DOHH2 (cell line): ENCODE results near the gene CLCNKA.
"Not testable (repeated sequence)": the region's sequence is repeated elsewhere in the genome, so short reads cannot be mapped to it uniquely, and the experiment has no call there.

Experiments used
- H3F3A ChIP-seq: fragments of 200-600 bp; sonication (generic), shearing (Covaris generic); 2 replicates; pipeline ENCODE4 v1.6.0; 2016; ENCODE audit warnings: antibody characterized with exemption, mild to moderate bottlenecking; ENCODE audit not compliant: control insufficient read depth, insufficient read depth
- H3K27ac ChIP-seq: fragments of 200-600 bp; sonication (generic); 2 replicates; pipeline ENCODE4 v1.5.1; 2014; ENCODE audit warnings: low read depth, mild to moderate bottlenecking, low read length, moderate library complexity
- H3K27me3 ChIP-seq: fragments of 200-600 bp; sonication (generic); 2 replicates; pipeline ENCODE4 v1.6.1; 2014; ENCODE audit warnings: mild to moderate bottlenecking, low read length, mixed read lengths; ENCODE audit not compliant: control insufficient read depth
- H3K36me3 ChIP-seq: fragments of 200-600 bp; sonication (generic); 2 replicates; pipeline ENCODE4 v1.6.1; 2014; ENCODE audit warnings: mild to moderate bottlenecking, low read length, moderate library complexity, mixed read lengths; ENCODE audit not compliant: control insufficient read depth
- H3K4me1 ChIP-seq: fragments of 200-600 bp; sonication (generic); 2 replicates; pipeline ENCODE4 v1.6.1; 2014; ENCODE audit warnings: mild to moderate bottlenecking, low read length, mixed read lengths; ENCODE audit not compliant: control insufficient read depth
- H3K4me2 ChIP-seq: fragments of 200-600 bp; sonication (generic); 2 replicates; pipeline ENCODE4 v1.6.0; 2014; ENCODE audit warnings: mild to moderate bottlenecking, low read length, moderate library complexity
- H3K4me3 ChIP-seq: fragments of 200-600 bp; sonication (generic); 2 replicates; pipeline ENCODE4 v1.5.1; 2014; ENCODE audit warnings: mild to moderate bottlenecking, low read length, mixed read lengths
- H3K79me2 ChIP-seq: fragments of 200-600 bp; sonication (generic); 2 replicates; pipeline ENCODE4 v1.6.1; 2014; ENCODE audit warnings: mild to moderate bottlenecking, low read length, mixed read lengths; ENCODE audit not compliant: control insufficient read depth
- H3K9me2 ChIP-seq: fragments of 200-600 bp; sonication (generic); replicated peaks from 2 replicates; pipeline ENCODE4 v1.6.1; 2014; ENCODE audit warnings: mild to moderate bottlenecking, low read length, mixed read lengths; ENCODE audit not compliant: control insufficient read depth
- H3K9me3 ChIP-seq: fragments of 200-600 bp; sonication (generic); 2 replicates; pipeline ENCODE4 v1.6.1; 2014; ENCODE audit warnings: antibody characterized with exemption, low read length, mixed read lengths; ENCODE audit not compliant: control insufficient read depth, insufficient read depth
- H4K20me1 ChIP-seq: fragments of 200-600 bp; sonication (generic); 2 replicates; pipeline ENCODE4 v1.6.0; 2014; ENCODE audit warnings: low read depth, mild to moderate bottlenecking, antibody characterized with exemption, low read length, moderate library complexity; ENCODE audit not compliant: control insufficient read depth, insufficient read depth
- CTCF ChIP-seq: fragments of 200-600 bp; sonication (generic); IDR thresholded peaks from one replicate; pipeline ENCODE4 v1.5.1; 2014; ENCODE audit warnings: antibody characterized with exemption, mild to moderate bottlenecking, low read depth, low read length; ENCODE audit not compliant: poor library complexity, severe bottlenecking
- EZH2phosphoT487 ChIP-seq: fragments of 200-600 bp; sonication (generic); IDR thresholded peaks from 2 replicates; pipeline ENCODE4 v1.6.1; 2017; ENCODE audit warnings: borderline replicate concordance, mild to moderate bottlenecking, antibody characterized with exemption, low read length, moderate library complexity, mixed read lengths

Gene CLCNKA

GRCh38 chr1:16031551-16031950 lies 9.7 kb downstream of the CLCNKA start:
- H3K4me1 ChIP-seq = no peaks in the 10 kb centered on the region
- no peaks in the 10 kb centered on the region for H3K79me2 ChIP-seq
- H3K9me3 ChIP-seq = no peaks in the 10 kb centered on the region
- H3K4me3 ChIP-seq = no peak overlapping the region
- H4K20me1 ChIP-seq = no peaks in the 10 kb centered on the region
- no peaks in the 10 kb centered on the region for H3K36me3 ChIP-seq
- no peaks in the 10 kb centered on the region for H3K9me2 ChIP-seq
- H3K27ac ChIP-seq = no peak overlapping the region
- no peak overlapping the region for H3K4me2 ChIP-seq
- no peaks in the 10 kb centered on the region; the same call in 1 of the 2 replicates for H3K27me3 ChIP-seq
- TF ChIP-seq EZH2phosphoT487 = no peak
- no peak for TF ChIP-seq CTCF
- H3F3A ChIP-seq = no peaks in the 10 kb centered on the region

- Histone ChIP-seq H3K27ac (no peak overlapping the region), H4K20me1 (no peaks in the 10 kb centered on the region), H3K36me3 (no peaks in the 10 kb centered on the region), H3K9me3 (no peaks in the 10 kb centered on the region), H3K27me3 (no peaks in the 10 kb centered on the region; the same call in 1 of the 2 replicates), H3K4me1 (no peaks in the 10 kb centered on the region), H3K9me2 (no peaks in the 10 kb centered on the region), H3F3A (no peaks in the 10 kb centered on the region), H3K4me2 (no peak overlapping the region), H3K4me3 (no peak overlapping the region), H3K79me2 (no peaks in the 10 kb centered on the region)
- TF ChIP-seq EZH2phosphoT487 (no peak), CTCF (peak; percentile 63)
Observed at GRCh38 chr1:16032388-16033102, 10.7 kb downstream of the CLCNKA start.

GRCh38 chr1:16033103-16033632 lies 11.3 kb downstream of the CLCNKA start:
- not testable (repeated sequence) for H3K4me2 ChIP-seq, H3K27ac ChIP-seq

DNA sequence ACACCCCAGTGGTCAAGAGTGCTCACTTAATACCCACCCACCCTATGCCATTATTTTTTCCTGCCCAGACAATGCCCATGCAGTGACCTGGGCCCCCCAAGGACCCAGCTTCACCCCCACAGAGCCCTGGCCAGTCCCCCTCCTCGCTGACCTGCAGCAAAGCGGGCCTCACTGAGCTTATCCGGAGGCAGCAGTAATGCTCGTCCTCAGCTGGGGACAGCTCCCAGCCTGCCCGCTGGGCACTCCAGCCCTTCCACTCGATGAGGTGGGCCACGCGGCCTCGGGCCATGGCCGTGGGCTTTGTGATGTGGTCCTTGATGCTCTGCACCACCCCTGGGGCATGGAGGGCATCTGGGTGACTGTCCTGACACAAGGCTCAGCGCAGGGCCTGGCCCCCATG lies 14.6 kb downstream of the CLCNKA start:
- not testable (repeated sequence) for H3K4me2 ChIP-seq, H3K4me1 ChIP-seq, H3K9me2 ChIP-seq, H3K27me3 ChIP-seq, H3K79me2 ChIP-seq, H3K9me3 ChIP-seq, H3K36me3 ChIP-seq, H3F3A ChIP-seq, H3K27ac ChIP-seq, H4K20me1 ChIP-seq, H3K4me3 ChIP-seq

More at GRCh38 chr1:16033103-16033632, 11.3 kb downstream of the CLCNKA start:
- not testable (repeated sequence) for H3K9me2 ChIP-seq, H4K20me1 ChIP-seq, H3K4me3 ChIP-seq, H3K36me3 ChIP-seq, H3K27me3 ChIP-seq, H3K4me1 ChIP-seq, H3K79me2 ChIP-seq, H3K9me3 ChIP-seq, H3F3A ChIP-seq
